Upper lobe of left lung (tissue), 4 donors: Measurements from ENCODE around the gene ISCU.

Experiments
- CTCF ChIP-seq, 6 experiments: fragments of 450-650 bp in 4 of 6; fragments of 200-600 bp in 2 of 6; sonication (generic) in 2 of 6; IDR thresholded peaks; one replicate each; pipeline ENCODE4 v1.5.1; 2016 to 2019; ENCODE audit warnings: antibody characterized with exemption in 6 of 6
- EP300 ChIP-seq, 4 donors: sonication (generic); formaldehyde crosslinking; IDR thresholded peaks; one replicate each; pipeline ENCODE4 v1.5.1; 2017; ENCODE audit warnings: antibody characterized with exemption in 4 of 4, control low read depth in 2 of 4
- POLR2AphosphoS5 ChIP-seq, 2 donors: sonication (generic); formaldehyde crosslinking; IDR thresholded peaks; one replicate each; pipeline ENCODE4 v1.5.1; 2017; ENCODE audit warnings: antibody characterized with exemption in 2 of 2

DNA sequence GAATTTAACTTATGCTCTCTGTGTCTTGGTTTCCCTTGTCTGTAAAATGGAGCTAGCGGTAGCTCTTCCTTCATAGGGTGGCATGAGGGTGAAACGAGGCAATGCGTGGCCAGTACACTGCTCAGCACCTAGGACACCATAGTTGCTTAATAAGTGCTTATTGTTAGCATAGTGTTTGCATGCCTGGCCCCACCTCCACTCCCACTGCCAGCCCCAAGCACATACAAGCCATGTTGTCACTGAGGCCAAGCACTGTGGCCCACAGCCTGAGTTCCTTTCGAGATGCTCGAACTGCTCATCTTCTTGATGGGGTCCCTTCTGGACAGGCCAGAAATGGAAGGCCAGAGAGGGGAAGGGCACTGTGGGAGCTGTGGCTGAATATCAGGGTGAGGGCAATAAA, 46.5 kb upstream of the ISCU start:
- TF ChIP-seq CTCF (IDR thresholded peaks at IDR 0.05) (no peak), POLR2AphosphoS5 (IDR thresholded peaks at IDR 0.05) (no peak), EP300 (IDR thresholded peaks at IDR 0.05) (no peak)
